Endothelial cell of umbilical vein (primary cell): ENCODE data around the gene TMEM94. TPM values are rescaled to one million over a fixed set of nuclear protein-coding genes. Genes with fewer than 3 reads are reported as not detected.

Experiments used
- BruUV-seq: library from RNA; stranded (reverse); fragments of 400-500 nt; replicated peaks from 2 replicates; lab custom pipeline; 2021; lab: Mats Ljungman, UMichigan
- CTCF ChIA-PET: fragments of 300-600, 350-600 bp; sonication (Branson Sonifier 250); formaldehyde crosslinking; loops from one replicate; lab custom pipeline; 2021; ENCODE audit warnings: antibody characterized with exemption, inconsistent platforms; lab: Charles Lee
- POLR2A ChIA-PET: fragments of 300-600, 350-600 bp; sonication (Branson Sonifier 250); formaldehyde crosslinking; loops from one replicate; lab custom pipeline; 2021; ENCODE audit warnings: antibody characterized with exemption, inconsistent platforms; lab: Charles Lee
- DNase-seq: peaks from one replicate; pipeline ENCODE4 v3.0.0-alpha.2; 2011; ENCODE audit warnings: low read depth, low spot score
- FAIRE-seq: peaks from 2 replicates; lab custom pipeline; 2011; peaks lifted over from hg19 to GRCh38; lab: Jason Lieb, UNC
- H2AFZ ChIP-seq: 2 replicates; pipeline ENCODE4 v1.6.0; 2012; ENCODE audit warnings: low read depth, low read length, control low read depth, inconsistent platforms
- H3K27ac ChIP-seq: 2 replicates; pipeline ENCODE4 v1.5.1; 2011; ENCODE audit warnings: low read depth, mild to moderate bottlenecking, control low read depth, low read length, moderate library complexity; ENCODE audit not compliant: insufficient read depth
- H3K27me3 ChIP-seq, 2 experiments: 2 replicates each; pipeline versions ENCODE4 v1.6.0 to v1.6.1; 2011; ENCODE audit warnings: low read length in 2 of 2, mixed read lengths in 1 of 2; ENCODE audit not compliant: control insufficient read depth in 2 of 2, insufficient read depth in 2 of 2
- H3K36me3 ChIP-seq, 2 experiments: 2 replicates in 1 of 2; 3 replicates in 1 of 2; pipeline ENCODE4 v1.5.1; 2011; ENCODE audit warnings: low read length in 2 of 2, mild to moderate bottlenecking in 1 of 2, moderate library complexity in 1 of 2; ENCODE audit not compliant: control insufficient read depth in 2 of 2, insufficient read depth in 2 of 2; ENCODE audit errors: extremely low read depth in 1 of 2
- H3K4me1 ChIP-seq: 3 replicates; pipeline ENCODE4 v1.5.1; 2011; ENCODE audit warnings: mild to moderate bottlenecking, low read length; ENCODE audit not compliant: control insufficient read depth, insufficient read depth; ENCODE audit errors: extremely low read depth
- H3K4me2 ChIP-seq: 2 replicates; pipeline ENCODE4 v1.6.1; 2011; ENCODE audit warnings: low read length, control low read depth, mixed read lengths; ENCODE audit not compliant: insufficient read depth
- H3K4me3 ChIP-seq, 3 experiments: fragments of 200-600 bp in 1 of 3; sonication (generic), shearing (Covaris generic) in 1 of 3; replicated peaks in 1 of 3; 2 replicates each; pipeline ENCODE4 v1.5.1; 2011 to 2016; ENCODE audit warnings: control low read depth in 3 of 3, low read length in 3 of 3, mild to moderate bottlenecking in 2 of 3, inconsistent platforms in 1 of 3, low read depth in 1 of 3, moderate library complexity in 1 of 3; ENCODE audit not compliant: insufficient read depth in 1 of 3
- H3K79me2 ChIP-seq: 2 replicates; pipeline ENCODE4 v1.6.0; 2012; ENCODE audit warnings: low read length, inconsistent platforms; ENCODE audit not compliant: control insufficient read depth, insufficient read depth
- H3K9ac ChIP-seq: replicated peaks from 2 replicates; pipeline ENCODE3; 2011; ENCODE audit warnings: low read length, control low read depth; ENCODE audit not compliant: insufficient read depth; ENCODE audit errors: extremely low read depth
- H3K9me1 ChIP-seq: replicated peaks from 3 replicates; pipeline ENCODE4 v1.6.0; 2011; ENCODE audit warnings: mild to moderate bottlenecking, low read length; ENCODE audit not compliant: control insufficient read depth, insufficient read depth; ENCODE audit errors: extremely low read depth
- H3K9me3 ChIP-seq: replicated peaks from 2 replicates; pipeline ENCODE4 v1.5.1; 2012; ENCODE audit warnings: low read length, inconsistent platforms; ENCODE audit not compliant: control insufficient read depth, insufficient read depth
- H4K20me1 ChIP-seq: replicated peaks from 2 replicates; pipeline ENCODE3; 2011; ENCODE audit warnings: mild to moderate bottlenecking, low read length; ENCODE audit not compliant: control insufficient read depth, insufficient read depth; ENCODE audit errors: extremely low read depth
- EZH2 ChIP-seq: IDR thresholded peaks from 2 replicates; pipeline ENCODE4 v1.6.1; 2012; ENCODE audit warnings: borderline replicate concordance, low read depth, mild to moderate bottlenecking, moderate library complexity, low read length, inconsistent platforms; ENCODE audit not compliant: severe bottlenecking
- FOS ChIP-seq: IDR thresholded peaks from 2 replicates; pipeline ENCODE4 v1.6.1; 2011; ENCODE audit warnings: mild to moderate bottlenecking, low read length, moderate library complexity, borderline replicate concordance; ENCODE audit not compliant: insufficient read depth
- GATA2 ChIP-seq: IDR thresholded peaks from 2 replicates; pipeline ENCODE4 v1.7.0; 2011; ENCODE audit warnings: low read depth, mild to moderate bottlenecking, moderate library complexity, mixed read lengths, low read length; ENCODE audit not compliant: insufficient read length, insufficient read depth
- JUN ChIP-seq: IDR thresholded peaks from 2 replicates; pipeline ENCODE4 v1.6.1; 2011; ENCODE audit warnings: borderline replicate concordance, low read depth; ENCODE audit not compliant: insufficient read length, insufficient read depth
- MYC ChIP-seq: IDR thresholded peaks from one replicate; pipeline ENCODE4 v1.6.1; 2011; ENCODE audit warnings: mild to moderate bottlenecking, low read depth, low read length
- POLR2A ChIP-seq: IDR thresholded peaks from 2 replicates; pipeline ENCODE4 v1.6.1; 2012; ENCODE audit warnings: low read depth, mild to moderate bottlenecking, control low read depth, low read length
- POLR2AphosphoS5 ChIP-seq: IDR thresholded peaks from 2 replicates; pipeline ENCODE4 v1.6.1; 2012; ENCODE audit warnings: low read depth, mild to moderate bottlenecking, control low read depth, low read length, moderate library complexity; ENCODE audit not compliant: insufficient read depth
- dilution Hi-C: fragments of 300-500 bp; cut with MboI; formaldehyde crosslinking; loops from one replicate; pipeline ENCODE4 v1.15.0; 2019; ENCODE audit warnings: low sequenced_read_pairs; ENCODE audit not compliant: extremely low pct_ligation_motif_present
- intact Hi-C: fragments of 100-400 bp; cut with micrococcal nuclease; formaldehyde crosslinking; loops from one replicate; pipeline ENCODE4 v1.10.0; 2022
- polyA plus RNA-seq, 4 experiments: library from polyadenylated mRNA; depleted of rRNA in 3 of 4; stranded (reverse) in 3 of 4; unstranded in 1 of 4; fragments of >200 nt; gene quantifications; 2 replicates each; pipeline versions ENCODE4 v1.2.1 to v1.2.3, GENCODE V29; 2011 to 2012; ENCODE audit warnings: missing spikeins in 1 of 4
- total RNA-seq: library from RNA; stranded (reverse); gene quantifications from 2 replicates; pipeline ENCODE4 v1.2.3, GENCODE V29; 2021
- TF ChIP-seq, protein P1 (sequence below): IDR thresholded peaks from 2 replicates; pipeline ENCODE4 v1.6.1; 2011; ENCODE audit not compliant: insufficient read depth, insufficient read length
- TF ChIP-seq, protein P2 (sequence below), 2 donors: IDR thresholded peaks; 1 replicate in 1 of 2; 2 replicates in 1 of 2; pipeline ENCODE4 v1.5.1; 2011; ENCODE audit warnings: low read length in 2 of 2, mild to moderate bottlenecking in 2 of 2, moderate library complexity in 2 of 2, control low read depth in 1 of 2, inconsistent platforms in 1 of 2, low read depth in 1 of 2; ENCODE audit not compliant: insufficient read depth in 1 of 2; ENCODE audit errors: extremely low read depth in 1 of 2

Gene TMEM94
- total and polyA plus RNA-seq, 2 donors (not counting 3 experiments of a cell fraction or from before 2014, with no cell fraction given): 69.2 to 75.9 TPM

- dilution Hi-C loops (no loop called here), intact Hi-C loops (loop anchor here (1.0 kb wide), 4 partner anchors 88 to 297 kb away; partner anchors contain the start of gene MIF4GD)
- BruUV-seq: no TSS peak
- TF ChIP-seq GATA2: no peak
- TF ChIP-seq MYC: no peak
- TF ChIP-seq POLR2AphosphoS5: no peak
- no peak for TF ChIP-seq JUN
- no peak for TF ChIP-seq EZH2
- TF ChIP-seq POLR2A: no peak
- TF ChIP-seq, protein P1, sequence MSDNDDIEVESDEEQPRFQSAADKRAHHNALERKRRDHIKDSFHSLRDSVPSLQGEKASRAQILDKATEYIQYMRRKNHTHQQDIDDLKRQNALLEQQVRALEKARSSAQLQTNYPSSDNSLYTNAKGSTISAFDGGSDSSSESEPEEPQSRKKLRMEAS: no peak
- TF ChIP-seq FOS: no peak
- TF ChIP-seq, protein P2, sequence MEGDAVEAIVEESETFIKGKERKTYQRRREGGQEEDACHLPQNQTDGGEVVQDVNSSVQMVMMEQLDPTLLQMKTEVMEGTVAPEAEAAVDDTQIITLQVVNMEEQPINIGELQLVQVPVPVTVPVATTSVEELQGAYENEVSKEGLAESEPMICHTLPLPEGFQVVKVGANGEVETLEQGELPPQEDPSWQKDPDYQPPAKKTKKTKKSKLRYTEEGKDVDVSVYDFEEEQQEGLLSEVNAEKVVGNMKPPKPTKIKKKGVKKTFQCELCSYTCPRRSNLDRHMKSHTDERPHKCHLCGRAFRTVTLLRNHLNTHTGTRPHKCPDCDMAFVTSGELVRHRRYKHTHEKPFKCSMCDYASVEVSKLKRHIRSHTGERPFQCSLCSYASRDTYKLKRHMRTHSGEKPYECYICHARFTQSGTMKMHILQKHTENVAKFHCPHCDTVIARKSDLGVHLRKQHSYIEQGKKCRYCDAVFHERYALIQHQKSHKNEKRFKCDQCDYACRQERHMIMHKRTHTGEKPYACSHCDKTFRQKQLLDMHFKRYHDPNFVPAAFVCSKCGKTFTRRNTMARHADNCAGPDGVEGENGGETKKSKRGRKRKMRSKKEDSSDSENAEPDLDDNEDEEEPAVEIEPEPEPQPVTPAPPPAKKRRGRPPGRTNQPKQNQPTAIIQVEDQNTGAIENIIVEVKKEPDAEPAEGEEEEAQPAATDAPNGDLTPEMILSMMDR (IDR thresholded peaks at IDR 0.05; ENCODE audit: extremely low read depth in 1 of 2, insufficient read depth in 1 of 2, low read depth in 1 of 2, low read length in 2 of 2): no peak
- no peak overlapping the region for H3K27ac ChIP-seq
- no peak overlapping the region for H3K4me3 ChIP-seq
- H2AFZ ChIP-seq: no peak overlapping the region
- no peak overlapping the region for H3K4me2 ChIP-seq
- H3K9me3 ChIP-seq: no peaks in the 10 kb centered on the region
- H3K4me1 ChIP-seq: peaks cover 5% of the 10 kb centered on the region
- no peak for FAIRE-seq
- POLR2A ChIA-PET: interaction anchor here (0.6 to 1.0 kb wide), 3 partner anchors 90 to 258 kb away, joined by 3 to 4 read pairs (median 3); no protein-coding TSS in a partner anchor
- no peaks in the 10 kb centered on the region for H4K20me1 ChIP-seq
- CTCF ChIA-PET: interaction anchor here (0.9 to 9.9 kb wide), 18 partner anchors 7 to 297 kb away, joined by 3 to 178 read pairs (median 7); partner anchors contain the start of genes GGA3, MIF4GD, MRPS7 and NUP85
- no peak for DNase-seq
- no peaks in the 10 kb centered on the region for H3K36me3 ChIP-seq
- no peak overlapping the region for H3K9ac ChIP-seq
- no peaks in the 10 kb centered on the region for H3K79me2 ChIP-seq
- peaks cover 2 to 3% of the 10 kb centered on the region in 2 experiments for H3K27me3 ChIP-seq
- H3K9me1 ChIP-seq: no peaks in the 10 kb centered on the region
Measured at GRCh38 chr17:75411328-75412067, 44.9 kb upstream of the TMEM94 start.
